Glomerular visceral epithelial cell (primary cell): ENCODE data around the gene NVL.

ENCODE experiments used
- DNase-seq: peaks from one replicate; pipeline ENCODE4 v3.0.0-alpha.2; 2016; ENCODE audit errors: extremely low spot score

Gene NVL

DNA sequence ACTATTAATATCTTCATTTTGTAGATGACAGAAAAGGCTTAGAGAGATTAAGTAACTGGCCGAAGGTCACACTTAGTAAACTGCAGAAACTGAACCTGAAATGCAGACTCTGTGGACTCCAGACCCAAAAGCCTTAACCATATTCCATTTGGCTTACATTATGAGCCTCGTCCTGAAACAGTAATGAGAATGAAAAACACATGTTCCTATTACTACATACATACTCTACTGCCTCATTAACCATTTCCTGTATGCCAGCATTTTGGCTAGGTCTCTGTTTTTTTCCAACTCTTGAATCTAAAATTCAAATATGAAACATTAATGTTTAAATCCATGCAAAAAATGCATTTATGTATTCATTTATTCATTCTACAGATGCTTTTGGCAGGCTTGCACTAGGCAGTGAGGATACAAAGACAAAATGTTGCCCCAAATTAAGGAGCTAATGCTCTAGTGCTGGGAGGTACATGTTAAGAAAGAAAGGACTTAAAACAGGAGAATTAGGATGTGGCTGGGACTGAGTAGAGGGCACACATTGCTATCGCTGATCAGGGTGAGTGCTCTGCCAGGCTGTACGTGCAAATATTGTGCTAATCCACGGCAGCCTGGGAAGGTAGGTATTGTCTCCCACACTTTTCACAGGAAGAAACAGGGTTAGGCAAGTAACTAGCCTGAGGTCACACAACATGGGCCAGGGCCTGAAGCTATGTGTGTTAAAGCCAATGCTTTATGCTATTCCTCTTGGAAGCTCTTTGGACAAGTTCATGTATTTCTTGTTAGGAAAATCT lies 133.0 kb downstream of the NVL start:
- DNase-seq, result no peak

DNA sequence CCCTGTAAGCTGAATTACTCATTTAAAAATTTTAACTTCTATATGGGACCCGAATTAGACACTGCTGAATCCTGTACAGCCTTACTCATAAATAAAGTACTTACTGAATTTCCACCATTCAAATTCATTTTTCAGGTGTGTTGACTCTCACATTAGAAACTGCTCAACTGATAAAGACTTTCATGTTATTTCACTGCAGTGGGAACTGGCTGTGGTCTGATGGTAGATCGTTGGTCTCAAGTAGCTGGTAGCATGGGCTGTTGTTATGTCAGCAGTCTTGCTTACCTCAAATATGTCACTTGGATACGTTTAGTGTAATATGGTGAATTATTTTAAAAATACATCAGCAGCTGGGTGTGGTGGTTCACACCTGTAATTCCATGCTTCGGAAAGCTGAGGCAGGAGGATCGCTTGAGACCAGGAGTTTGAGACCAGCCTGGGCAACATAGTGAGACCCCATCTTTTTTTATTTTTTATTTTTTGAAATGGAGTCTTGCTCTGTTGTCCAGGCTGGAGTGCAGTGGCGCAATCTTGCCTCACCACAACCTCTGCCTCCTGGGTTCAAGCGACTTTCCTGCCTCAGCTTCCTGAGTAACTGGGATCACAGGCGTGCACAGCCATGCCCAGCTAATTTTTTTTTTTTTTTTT lies 136.5 kb downstream of the NVL start:
- DNase-seq, result no peak

DNA sequence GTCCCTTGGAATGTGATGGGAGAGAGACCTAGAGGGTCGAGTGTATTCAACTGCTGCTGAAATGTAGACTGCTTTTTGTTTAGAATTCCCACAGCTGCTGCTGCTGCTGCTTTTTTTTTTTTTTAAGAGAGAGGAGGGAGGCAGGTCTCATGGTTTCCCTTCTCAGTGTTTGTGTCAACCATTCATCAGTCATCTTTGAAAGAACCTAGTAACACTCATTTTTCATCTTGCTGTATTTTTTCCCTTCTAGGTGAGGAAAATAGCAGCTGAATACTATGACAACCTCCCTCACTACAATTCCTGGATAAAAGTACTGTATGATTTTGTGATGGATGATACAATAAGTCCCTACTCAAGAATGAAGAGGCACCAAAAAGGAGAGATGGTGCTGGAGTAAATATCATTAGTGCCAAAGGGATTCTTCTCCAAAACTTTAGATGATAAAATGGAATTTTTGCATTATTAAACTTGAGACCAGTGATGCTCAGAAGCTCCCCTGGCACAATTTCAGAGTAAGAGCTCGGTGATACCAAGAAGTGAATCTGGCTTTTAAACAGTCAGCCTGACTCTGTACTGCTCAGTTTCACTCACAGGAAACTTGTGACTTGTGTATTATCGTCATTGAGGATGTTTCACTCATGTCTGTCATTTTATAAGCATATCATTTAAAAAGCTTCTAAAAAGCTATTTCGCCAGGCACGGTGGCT lies 137.7 kb downstream of the NVL start:
- DNase-seq, result no peak

DNA sequence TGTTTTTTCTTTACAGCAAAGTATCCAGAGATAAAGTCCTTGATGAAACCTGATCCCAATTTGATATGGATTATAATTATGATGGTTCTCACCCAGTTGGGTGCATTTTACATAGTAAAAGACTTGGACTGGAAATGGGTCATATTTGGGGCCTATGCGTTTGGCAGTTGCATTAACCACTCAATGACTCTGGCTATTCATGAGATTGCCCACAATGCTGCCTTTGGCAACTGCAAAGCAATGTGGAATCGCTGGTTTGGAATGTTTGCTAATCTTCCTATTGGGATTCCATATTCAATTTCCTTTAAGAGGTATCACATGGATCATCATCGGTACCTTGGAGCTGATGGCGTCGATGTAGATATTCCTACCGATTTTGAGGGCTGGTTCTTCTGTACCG lies 140.4 kb downstream of the NVL start:
- DNase-seq, result no peak

DNA sequence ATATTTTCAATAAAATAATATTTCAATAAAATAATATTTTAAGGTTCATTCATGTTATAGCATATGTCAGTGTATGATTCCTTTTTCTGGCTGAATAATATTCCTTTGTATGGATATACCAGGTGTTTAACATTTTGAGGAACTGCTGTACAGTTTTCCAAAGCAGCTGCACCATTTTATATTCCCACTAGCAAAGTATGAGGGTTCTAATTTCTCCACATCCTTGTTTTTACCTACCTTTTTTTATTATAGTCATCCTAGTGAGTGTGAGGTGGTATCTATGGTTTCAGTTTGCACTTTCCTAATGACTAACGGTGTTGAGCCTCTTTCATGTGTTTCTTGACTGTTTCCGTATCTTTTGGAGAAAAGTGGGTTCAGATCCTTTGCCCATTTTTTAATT lies 141.7 kb downstream of the NVL start:
- no peak for DNase-seq

DNA sequence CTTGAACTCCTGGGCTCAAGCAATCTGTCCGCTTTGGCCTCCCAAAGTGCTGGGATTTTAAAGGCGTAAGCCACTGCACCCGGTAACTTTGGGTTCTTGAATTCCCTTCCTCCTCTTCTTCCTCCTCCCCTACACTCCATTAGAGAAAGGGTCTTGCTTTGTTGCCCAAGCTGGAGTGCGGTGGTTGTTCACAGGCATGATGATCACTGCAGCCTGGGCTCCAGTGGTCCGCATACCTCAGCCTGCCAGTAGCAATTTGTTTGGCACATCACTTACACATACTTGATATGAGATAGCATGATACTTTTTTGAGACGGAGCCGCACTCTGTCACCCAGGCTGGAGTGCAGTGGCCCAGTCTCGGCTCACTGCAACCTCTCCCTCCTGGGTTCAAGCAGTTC lies 144.8 kb downstream of the NVL start:
- no peak for DNase-seq

DNA sequence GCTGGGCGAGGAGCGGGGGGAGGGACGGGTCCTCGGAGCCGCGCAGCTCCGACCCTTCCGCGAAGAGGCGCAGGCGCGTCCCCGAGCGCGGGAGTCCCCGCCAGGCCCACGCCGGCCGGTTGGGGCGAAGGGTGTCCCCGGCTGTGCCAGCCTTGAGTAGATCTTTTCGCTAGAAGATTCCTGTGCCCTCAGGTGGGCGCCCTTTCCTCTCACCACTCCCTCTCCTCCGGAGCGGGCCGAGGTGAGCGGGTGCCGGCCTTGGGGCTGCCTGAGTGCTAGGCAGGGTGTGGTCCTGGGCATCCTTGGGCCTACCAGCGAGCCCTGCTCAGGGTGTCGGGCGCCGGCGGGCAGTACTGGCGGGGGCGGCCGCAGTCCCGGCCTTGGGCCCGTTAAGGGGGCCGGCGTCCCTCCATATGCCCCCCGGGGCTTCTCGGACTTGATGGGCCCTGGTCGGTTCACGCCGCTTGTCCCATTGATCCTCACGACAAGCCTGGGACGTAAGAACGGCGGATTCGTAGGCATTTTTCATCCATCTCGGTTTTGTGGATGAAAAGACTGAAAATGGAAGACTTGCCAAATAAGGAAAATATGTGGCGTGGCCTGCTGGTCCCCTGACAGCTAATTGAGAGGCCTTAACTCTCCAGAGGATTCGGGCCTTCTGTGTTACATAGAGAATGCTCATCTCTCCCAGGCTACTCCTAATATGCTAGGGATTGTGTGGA lies 146.2 kb downstream of the NVL start:
- DNase-seq, result peak; percentile 69

DNA sequence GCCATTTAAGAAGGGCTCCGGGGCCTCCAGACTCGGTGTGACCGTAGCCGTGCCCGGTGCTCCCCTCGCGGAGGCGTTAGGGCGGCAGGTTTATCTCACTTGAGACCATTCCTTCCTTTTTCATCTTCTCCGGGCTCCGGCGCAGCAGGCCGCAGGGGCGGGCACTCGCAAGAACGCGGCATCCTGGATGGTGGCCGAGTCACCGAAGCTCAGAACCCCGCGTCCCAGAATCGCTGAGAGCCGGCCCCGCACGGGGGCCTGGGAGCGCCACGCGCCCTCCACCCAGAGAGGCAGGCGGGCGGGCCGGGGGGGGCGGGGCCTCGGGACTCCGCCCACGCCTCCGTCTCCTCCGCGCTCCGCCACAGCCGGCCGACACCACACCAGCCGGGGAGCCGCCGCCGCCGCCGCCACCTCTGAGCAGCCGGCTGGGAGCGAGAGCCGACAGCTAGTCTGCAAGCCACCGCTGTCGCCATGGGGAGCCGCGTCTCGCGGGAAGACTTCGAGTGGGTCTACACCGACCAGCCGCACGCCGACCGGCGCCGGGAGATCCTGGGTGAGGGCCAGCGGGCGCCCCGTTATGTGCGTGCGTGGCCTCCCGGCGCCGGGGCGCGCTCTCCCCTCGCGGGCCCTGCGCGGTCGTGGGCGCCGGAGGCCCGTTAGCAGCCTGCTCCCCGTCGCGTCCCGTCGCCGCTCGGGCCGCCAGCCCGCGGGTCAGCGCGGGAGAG lies 146.9 kb downstream of the NVL start, which contains the start of gene DEGS1:
Gene DEGS1, plus strand, starts transcription at position 375 of the 725 bp plus-strand sequence. Its CDS starts 97 bp downstream, at position 472.
- DNase-seq, result peak; percentile 90

DNA sequence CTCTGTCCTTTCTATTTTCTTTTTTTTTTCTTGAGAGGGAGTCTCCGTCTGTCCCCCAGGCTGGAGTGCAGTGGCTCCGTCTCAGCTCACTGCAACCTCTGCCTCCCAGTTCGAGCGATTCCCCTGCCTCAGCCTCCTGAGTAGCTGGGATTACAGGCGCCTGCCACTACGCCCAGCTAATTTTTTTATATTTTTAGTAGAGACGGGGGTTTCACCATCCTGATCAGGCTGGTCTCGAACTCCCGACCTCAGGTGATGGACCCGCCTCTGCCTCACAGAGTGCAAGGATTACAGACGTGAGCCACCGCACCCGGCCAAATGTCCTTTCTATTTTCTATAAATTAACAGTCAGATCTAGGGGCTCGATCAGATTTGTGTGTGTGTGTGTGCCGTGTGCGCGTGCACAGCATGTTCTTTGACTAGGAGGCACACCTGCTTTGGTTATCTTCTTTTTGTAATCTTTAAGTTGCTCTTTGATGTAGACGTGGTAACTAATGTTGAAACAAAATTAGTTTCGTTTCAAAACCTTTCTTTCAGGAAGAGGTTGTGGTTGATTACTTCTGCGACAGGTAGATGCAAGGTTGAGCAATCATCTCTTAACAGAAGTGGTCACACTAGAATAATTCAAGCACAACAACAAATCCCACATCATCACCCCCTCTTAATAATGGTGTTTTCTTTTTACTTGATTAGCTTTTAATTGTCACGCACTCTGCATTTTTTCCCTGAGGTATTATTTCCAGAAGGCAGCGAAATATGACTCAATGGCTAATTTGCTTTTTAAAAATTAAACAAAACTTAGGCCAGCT lies 147.7 kb downstream of the NVL start:
- DNase-seq, result peak; percentile 30

DNA sequence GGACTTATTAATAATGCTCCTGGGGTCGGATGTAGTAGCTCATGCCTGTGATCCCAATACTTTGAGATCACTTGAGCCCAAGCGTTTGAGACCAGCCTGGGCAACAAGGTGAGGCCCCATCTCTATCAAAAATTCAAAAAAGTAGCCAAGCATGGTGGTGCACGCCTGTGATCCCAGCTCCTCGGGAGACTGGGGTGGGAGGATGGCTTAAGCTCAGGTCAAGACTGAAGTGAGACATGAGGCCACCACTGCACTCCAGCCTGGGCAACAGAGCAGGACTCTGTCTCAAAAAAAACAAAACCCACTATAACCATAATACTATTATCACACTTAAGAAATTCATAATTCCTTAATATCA lies 148.5 kb downstream of the NVL start:
- no peak for DNase-seq

DNA sequence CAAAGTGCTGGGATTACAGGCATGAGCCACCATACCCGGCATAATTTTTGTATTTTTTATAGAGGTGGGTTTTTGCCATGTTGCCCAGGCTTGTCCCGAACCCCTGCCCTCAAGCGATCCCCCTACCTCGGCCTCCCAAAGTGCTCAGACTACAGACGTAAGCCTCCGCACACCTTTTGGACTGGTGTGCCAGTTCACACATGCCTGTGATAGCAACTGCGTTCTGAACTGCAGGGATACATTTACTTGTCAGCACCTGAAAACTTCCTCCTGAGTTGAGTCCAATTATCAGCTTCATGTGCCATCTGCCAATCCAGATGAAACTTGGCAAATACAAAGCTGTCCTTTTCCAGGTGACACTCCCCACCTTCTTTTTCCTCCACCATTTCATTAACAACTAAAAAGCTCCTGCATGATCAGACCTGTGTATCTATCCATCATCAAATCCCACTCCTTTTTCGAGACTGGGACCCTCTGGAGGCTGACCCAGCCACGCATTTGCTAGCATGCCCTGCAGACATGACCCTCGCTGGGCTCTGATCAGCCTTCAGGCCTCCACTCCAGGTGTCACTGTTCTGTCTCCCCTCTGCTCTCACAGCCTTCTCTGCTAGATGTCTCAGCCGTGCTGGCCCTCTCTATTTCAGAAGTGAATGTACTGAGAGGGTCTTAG lies 149.1 kb downstream of the NVL start:
- DNase-seq, result no peak

DNA sequence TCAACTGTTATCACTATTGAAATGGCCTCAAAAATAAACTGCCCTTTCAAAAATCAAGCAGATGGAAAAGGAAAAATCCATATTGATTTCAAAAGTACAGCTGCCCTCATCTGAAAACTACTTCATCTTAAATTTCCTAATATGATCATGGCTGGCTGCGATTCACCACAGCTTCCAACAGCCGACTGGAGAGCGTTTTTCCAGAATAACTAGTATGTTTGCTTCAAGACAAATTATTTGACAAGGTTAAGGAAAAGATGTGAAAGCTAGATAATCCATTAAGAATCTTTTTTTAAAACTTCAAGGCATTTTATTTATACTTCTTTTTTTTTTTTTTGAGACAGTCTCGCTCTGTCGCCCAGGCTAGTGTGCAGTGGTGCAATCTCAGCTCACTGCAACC lies 151.1 kb downstream of the NVL start:
- no peak for DNase-seq

DNA sequence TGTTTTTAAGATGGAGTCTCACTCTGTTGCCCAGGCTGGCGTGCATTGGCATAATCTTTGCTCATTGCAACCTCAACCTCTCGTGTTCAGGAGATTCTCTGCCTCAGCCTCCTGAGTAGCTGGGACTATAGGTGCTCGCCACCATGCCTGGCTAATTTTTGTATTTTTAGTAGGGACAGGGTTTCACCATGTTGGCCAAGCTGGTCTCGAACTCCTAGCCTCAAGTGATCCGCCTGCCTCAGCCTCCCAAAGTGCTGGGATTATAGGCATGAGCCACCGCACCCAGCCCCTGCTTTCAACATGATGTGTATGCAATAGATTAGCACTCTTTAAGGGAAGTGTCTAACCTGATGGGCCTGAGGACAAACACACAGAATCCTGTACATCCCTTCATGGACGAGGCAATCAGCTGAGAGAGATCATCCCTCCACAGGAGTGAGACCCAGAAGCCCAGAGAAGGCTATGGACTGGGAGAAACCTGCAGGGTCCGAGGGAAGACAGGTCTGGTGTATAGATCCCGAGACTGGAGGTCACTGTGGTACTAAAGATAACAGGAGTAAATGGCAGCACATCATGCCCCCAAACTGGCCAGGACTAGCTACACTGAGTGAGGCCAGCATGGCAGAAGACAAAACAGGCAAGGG lies 152.5 kb downstream of the NVL start:
- DNase-seq, result no peak
